Progenitor cell of endocrine pancreas (in vitro differentiated cells): ENCODE data around the gene TMC1. TPM values are rescaled to one million over a fixed set of nuclear protein-coding genes. Genes with fewer than 3 reads are reported as not detected.

Source experiments
- DNase-seq: peaks from one replicate; pipeline ENCODE4 v3.0.0; 2021; ENCODE audit warnings: low spot score; ENCODE audit not compliant: unreplicated experiment
- H3K27ac Mint-ChIP-seq: 2 replicates; pipeline ENCODE4 v1.8.0; 2021; ENCODE audit warnings: mild to moderate bottlenecking, moderate library complexity, mixed read lengths
- H3K27me3 Mint-ChIP-seq: 2 replicates; pipeline ENCODE4 v1.8.0; 2021; ENCODE audit warnings: mixed read lengths
- H3K36me3 Mint-ChIP-seq: 2 replicates; pipeline ENCODE4 v1.8.0; 2022; ENCODE audit warnings: mixed read lengths; ENCODE audit not compliant: insufficient read depth
- H3K4me1 Mint-ChIP-seq: 2 replicates; pipeline ENCODE4 v1.8.0; 2021; ENCODE audit warnings: low read depth, mixed read lengths
- H3K4me3 Mint-ChIP-seq: 2 replicates; pipeline ENCODE4 v1.8.0; 2021; ENCODE audit warnings: low read depth, mild to moderate bottlenecking, moderate library complexity, mixed read lengths
- H3K9me3 Mint-ChIP-seq: 2 replicates; pipeline ENCODE4 v1.8.0; 2021; ENCODE audit warnings: low read depth, mixed read lengths
- total RNA-seq: library from RNA; stranded (reverse); gene quantifications from 2 replicates; pipeline ENCODE4 v1.2.1, GENCODE V29; 2021
- TF ChIP-seq, protein P1 (sequence below): fragments of 200-600 bp; sonication (generic); IDR thresholded peaks from one replicate; pipeline ENCODE4 v1.5.0; 2021; ENCODE audit warnings: antibody characterized with exemption, mild to moderate bottlenecking; ENCODE audit not compliant: unreplicated experiment

Gene TMC1
- total RNA-seq, 1 donor from 2014 or later: not detected

GRCh38 chr9:72749276-72749675 is 227.9 kb downstream of the TMC1 start:
- H3K36me3 Mint-ChIP-seq: no peaks in the 10 kb centered on the region
- TF ChIP-seq, protein P1, sequence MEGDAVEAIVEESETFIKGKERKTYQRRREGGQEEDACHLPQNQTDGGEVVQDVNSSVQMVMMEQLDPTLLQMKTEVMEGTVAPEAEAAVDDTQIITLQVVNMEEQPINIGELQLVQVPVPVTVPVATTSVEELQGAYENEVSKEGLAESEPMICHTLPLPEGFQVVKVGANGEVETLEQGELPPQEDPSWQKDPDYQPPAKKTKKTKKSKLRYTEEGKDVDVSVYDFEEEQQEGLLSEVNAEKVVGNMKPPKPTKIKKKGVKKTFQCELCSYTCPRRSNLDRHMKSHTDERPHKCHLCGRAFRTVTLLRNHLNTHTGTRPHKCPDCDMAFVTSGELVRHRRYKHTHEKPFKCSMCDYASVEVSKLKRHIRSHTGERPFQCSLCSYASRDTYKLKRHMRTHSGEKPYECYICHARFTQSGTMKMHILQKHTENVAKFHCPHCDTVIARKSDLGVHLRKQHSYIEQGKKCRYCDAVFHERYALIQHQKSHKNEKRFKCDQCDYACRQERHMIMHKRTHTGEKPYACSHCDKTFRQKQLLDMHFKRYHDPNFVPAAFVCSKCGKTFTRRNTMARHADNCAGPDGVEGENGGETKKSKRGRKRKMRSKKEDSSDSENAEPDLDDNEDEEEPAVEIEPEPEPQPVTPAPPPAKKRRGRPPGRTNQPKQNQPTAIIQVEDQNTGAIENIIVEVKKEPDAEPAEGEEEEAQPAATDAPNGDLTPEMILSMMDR: no peak
- H3K4me1 Mint-ChIP-seq: no peaks in the 10 kb centered on the region
- no peaks in the 10 kb centered on the region for H3K9me3 Mint-ChIP-seq
- H3K27ac Mint-ChIP-seq: no peak overlapping the region
- H3K4me3 Mint-ChIP-seq: no peak overlapping the region
- DNase-seq: no peak
- H3K27me3 Mint-ChIP-seq: no peaks in the 10 kb centered on the region

GRCh38 chr9:72751541-72751940 is 230.1 kb downstream of the TMC1 start:
- TF ChIP-seq, protein P1: no peak
- DNase-seq: no peak
- Mint-ChIP-seq H3K27me3 (no peaks in the 10 kb centered on the region), H3K4me3 (no peak overlapping the region), H3K27ac (no peak overlapping the region), H3K36me3 (no peaks in the 10 kb centered on the region), H3K9me3 (no peaks in the 10 kb centered on the region), H3K4me1 (no peaks in the 10 kb centered on the region)

- no peak overlapping the region for H3K27ac Mint-ChIP-seq
- no peaks in the 10 kb centered on the region for H3K9me3 Mint-ChIP-seq
- no peaks in the 10 kb centered on the region for H3K27me3 Mint-ChIP-seq
- H3K36me3 Mint-ChIP-seq: no peaks in the 10 kb centered on the region
- TF ChIP-seq, protein P1: no peak
- DNase-seq: no peak
- no peaks in the 10 kb centered on the region for H3K4me1 Mint-ChIP-seq
- H3K4me3 Mint-ChIP-seq: no peak overlapping the region
Measured at GRCh38 chr9:72753266-72753893, 232.0 kb downstream of the TMC1 start.

DNA sequence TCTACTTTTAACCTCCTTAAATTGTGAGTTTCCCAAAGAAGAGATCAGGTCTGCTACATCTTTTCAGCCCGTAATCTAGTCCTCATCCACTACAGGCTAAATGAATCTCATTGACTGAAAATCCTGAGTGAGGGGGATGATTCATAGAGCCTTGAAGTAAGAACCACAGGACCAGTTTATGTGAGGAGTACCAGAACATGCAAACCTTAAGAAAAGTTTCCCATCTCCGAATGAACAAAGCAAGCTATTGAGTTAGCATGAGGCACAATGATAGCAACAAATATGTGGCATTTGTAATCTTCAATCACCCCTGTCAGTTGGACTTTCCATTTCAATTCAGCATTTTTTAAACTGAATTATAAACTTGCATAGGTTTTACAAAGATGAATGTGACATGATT is 234.4 kb downstream of the TMC1 start:
- H3K9me3 Mint-ChIP-seq: no peaks in the 10 kb centered on the region
- H3K27ac Mint-ChIP-seq: no peak overlapping the region
- no peak overlapping the region for H3K4me3 Mint-ChIP-seq
- H3K4me1 Mint-ChIP-seq: no peaks in the 10 kb centered on the region
- DNase-seq: no peak
- TF ChIP-seq, protein P1: no peak
- H3K36me3 Mint-ChIP-seq: no peaks in the 10 kb centered on the region
- no peaks in the 10 kb centered on the region for H3K27me3 Mint-ChIP-seq

GRCh38 chr9:72758944-72759343 is 237.5 kb downstream of the TMC1 start:
- H3K9me3 Mint-ChIP-seq: no peaks in the 10 kb centered on the region
- H3K36me3 Mint-ChIP-seq: no peaks in the 10 kb centered on the region
- H3K27me3 Mint-ChIP-seq: peaks cover 3% of the 10 kb centered on the region
- no peak overlapping the region for H3K27ac Mint-ChIP-seq
- no peak overlapping the region for H3K4me3 Mint-ChIP-seq
- no peaks in the 10 kb centered on the region for H3K4me1 Mint-ChIP-seq
- no peak for DNase-seq
- TF ChIP-seq, protein P1: no peak
